ENCODE measurements around the gene ZFP90.
"Not testable (repeated sequence)": the region's sequence is repeated elsewhere in the genome, so short reads cannot be mapped to it uniquely, and the experiment has no call there.

The ZFP90 gene

DNA sequence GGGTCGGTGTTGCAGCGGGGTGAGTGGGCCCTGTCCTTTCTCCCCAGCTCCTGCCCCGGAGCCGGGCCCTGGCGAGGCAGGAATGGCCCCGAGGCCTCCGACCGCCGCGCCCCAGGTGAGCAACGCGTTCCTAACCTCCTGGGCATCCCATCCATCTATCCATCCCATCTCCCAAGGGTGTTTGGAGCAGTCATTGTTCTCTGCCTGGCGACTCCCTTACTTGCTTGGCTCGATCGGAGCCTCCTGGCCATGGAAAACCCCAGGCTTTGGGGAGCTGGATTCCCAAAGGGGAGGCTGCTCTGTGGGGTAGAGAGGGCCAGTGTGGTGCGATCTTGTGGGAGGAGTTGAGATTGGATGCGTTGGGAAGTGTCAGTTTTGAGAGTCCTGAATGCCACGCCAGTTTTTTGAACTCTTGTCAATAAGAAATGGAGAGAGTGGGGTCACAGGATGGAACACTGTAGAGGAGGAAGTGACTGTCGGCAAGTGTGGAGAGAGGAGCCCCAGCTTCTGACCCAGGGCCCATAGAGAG, 684 bp downstream of the ZFP90 start:
- H3K4me3 ChIP-seq (replicated peaks; ENCODE audit: low read depth, low read length): peak overlapping the region; percentile 82
- DNase-seq (ENCODE audit: extremely low read depth, low read depth): no peak
- TF ChIP-seq, protein P1, sequence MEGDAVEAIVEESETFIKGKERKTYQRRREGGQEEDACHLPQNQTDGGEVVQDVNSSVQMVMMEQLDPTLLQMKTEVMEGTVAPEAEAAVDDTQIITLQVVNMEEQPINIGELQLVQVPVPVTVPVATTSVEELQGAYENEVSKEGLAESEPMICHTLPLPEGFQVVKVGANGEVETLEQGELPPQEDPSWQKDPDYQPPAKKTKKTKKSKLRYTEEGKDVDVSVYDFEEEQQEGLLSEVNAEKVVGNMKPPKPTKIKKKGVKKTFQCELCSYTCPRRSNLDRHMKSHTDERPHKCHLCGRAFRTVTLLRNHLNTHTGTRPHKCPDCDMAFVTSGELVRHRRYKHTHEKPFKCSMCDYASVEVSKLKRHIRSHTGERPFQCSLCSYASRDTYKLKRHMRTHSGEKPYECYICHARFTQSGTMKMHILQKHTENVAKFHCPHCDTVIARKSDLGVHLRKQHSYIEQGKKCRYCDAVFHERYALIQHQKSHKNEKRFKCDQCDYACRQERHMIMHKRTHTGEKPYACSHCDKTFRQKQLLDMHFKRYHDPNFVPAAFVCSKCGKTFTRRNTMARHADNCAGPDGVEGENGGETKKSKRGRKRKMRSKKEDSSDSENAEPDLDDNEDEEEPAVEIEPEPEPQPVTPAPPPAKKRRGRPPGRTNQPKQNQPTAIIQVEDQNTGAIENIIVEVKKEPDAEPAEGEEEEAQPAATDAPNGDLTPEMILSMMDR (IDR thresholded peaks at IDR 0.05; ENCODE audit: low read depth, low read length, missing control alignments): no peak

DNA sequence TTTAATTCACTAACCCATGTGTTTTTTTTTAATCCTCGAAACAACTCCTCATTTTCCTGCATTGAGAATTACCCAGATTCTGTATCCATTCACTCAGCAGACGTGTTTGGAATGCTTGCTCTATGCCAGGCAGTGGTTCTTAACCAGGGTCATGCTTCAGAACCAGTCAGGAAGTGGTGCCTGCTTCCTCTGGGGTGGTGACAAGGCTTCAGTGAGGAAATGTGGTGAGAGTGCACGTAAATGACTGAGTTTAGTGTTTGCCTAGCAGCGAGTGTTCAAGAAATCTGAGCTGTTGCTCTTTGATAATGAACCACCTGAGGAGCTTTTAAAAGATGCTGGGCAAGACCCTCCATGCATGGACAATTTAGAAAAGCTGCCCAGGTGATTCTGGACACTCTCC, 9.9 kb downstream of the ZFP90 start:
- no peak for DNase-seq (ENCODE audit: extremely low read depth, low read depth)
- TF ChIP-seq, protein P1 (IDR thresholded peaks at IDR 0.05; ENCODE audit: low read depth, low read length, missing control alignments): no peak
- no peak overlapping the region for H3K4me3 ChIP-seq (replicated peaks; ENCODE audit: low read depth, low read length)

DNA sequence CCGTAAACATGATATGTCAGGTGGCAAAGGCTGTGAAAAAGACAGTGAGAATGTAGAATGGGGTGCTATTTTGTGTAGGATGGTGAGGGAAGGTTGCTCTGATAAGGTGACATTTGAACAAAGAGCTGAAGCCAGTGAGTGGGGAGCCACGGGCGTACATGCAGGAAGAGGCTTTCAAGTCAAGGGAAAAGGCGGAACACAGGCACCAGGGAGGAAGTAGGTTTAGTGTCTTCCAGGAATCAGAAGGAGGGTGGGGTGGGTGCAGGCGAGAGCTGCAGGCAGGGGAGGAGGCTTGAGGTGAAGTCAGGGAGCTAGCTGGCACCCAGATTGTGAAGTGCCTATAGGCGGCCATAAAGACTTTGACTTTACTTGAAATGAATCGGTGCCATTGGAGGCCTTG, 14.1 kb downstream of the ZFP90 start:
- TF ChIP-seq, protein P1 (IDR thresholded peaks at IDR 0.05; ENCODE audit: low read depth, low read length, missing control alignments): no peak
- DNase-seq (ENCODE audit: extremely low read depth, low read depth): no peak
- H3K4me3 ChIP-seq (replicated peaks; ENCODE audit: low read depth, low read length): no peak overlapping the region

DNA sequence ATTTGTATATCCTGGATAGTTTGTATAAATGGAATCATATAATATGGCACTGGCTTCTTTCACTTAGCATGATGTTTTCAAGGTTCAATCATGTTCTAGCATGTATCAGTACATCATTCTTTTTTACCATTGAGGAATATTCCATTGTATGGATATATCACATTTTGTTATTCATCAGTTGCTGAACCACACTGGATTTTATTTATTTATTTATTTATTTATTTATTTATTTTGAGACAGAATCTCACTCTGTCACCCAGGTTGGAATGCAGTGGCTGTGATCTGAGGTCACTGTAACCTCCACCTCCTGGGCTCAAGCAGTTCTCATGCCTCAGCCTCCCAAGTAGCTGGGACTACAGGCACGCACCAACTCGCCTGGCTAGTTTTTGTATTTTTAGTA, 21.2 kb downstream of the ZFP90 start:
- not testable (repeated sequence) for H3K4me3 ChIP-seq (replicated peaks; ENCODE audit: low read depth, low read length); DNase-seq (ENCODE audit: extremely low read depth, low read depth)

DNA sequence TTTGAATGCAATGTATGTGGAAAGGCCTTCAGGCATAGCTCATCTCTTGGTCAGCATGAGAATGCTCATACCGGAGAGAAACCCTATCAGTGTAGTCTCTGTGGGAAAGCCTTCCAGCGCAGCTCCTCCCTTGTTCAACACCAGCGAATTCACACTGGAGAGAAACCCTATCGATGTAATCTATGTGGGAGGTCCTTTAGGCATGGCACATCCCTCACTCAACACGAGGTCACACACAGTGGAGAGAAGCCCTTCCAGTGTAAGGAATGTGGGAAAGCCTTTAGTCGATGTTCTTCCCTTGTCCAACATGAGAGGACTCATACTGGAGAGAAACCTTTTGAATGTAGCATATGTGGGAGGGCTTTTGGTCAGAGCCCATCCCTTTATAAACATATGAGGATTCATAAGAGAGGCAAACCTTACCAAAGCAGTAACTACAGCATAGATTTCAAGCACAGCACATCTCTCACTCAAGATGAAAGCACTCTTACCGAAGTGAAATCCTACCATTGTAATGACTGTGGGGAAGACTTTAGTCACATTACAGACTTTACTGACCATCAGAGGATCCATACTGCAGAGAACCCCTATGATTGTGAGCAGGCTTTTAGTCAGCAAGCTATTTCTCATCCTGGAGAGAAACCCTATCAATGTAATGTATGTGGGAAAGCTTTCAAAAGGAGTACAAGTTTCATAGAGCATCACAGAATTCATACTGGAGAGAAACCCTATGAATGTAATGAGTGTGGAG, 24.7 kb downstream of the ZFP90 start:
- DNase-seq (ENCODE audit: extremely low read depth, low read depth): no peak
- TF ChIP-seq, protein P1 (IDR thresholded peaks at IDR 0.05; ENCODE audit: low read depth, low read length, missing control alignments): no peak
- H3K4me3 ChIP-seq (replicated peaks; ENCODE audit: low read depth, low read length): no peak overlapping the region

DNA sequence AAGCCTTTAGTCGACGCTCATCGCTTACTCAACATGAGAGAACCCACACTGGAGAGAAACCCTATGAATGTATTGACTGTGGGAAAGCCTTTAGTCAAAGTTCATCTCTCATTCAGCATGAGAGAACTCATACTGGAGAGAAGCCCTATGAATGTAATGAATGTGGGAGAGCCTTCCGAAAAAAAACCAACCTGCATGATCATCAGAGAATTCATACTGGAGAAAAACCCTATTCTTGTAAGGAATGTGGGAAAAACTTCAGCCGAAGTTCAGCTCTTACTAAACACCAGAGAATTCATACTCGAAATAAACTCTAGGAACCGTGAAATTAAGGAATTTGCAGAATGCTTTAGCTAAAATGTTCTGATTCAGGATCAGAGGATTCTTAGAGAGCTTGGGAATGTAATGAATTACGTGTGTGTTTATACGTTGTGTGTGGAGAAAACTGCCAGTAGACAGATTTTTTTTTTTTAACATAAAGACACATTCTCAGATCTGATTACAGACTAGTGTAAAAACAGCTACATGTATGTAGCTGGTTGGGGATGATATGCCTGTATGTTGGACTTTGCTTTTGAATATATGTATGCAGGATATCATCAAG, 25.4 kb downstream of the ZFP90 start:
- no peak for DNase-seq (ENCODE audit: extremely low read depth, low read depth)
- TF ChIP-seq, protein P1 (IDR thresholded peaks at IDR 0.05; ENCODE audit: low read depth, low read length, missing control alignments): no peak
- no peak overlapping the region for H3K4me3 ChIP-seq (replicated peaks; ENCODE audit: low read depth, low read length)

DNA sequence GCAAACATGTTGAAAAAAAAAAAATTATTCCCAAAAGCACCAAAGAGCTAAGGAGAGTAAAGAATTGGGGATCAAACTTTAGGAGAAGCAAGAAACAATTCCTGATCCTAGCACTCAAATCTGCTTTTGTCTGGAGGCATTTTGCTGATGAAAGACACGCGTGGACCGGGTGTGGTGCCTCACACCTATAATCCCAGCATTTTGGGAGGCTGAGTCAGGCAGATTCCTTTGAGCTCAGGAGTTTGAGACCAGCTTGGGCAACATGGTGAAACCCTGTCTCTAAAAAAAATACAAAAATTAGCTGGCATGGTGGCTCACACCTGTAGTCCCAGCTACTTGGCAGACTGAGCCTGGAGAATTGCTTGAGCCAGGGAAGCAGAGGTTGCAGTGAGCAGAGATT, 35.4 kb downstream of the ZFP90 start:
- DNase-seq (ENCODE audit: extremely low read depth, low read depth): no peak
- TF ChIP-seq, protein P1 (IDR thresholded peaks at IDR 0.05; ENCODE audit: low read depth, low read length, missing control alignments): no peak
- no peak overlapping the region for H3K4me3 ChIP-seq (replicated peaks; ENCODE audit: low read depth, low read length)
